Measurements from ENCODE around the gene COL18A1.
"Not testable (repeated sequence)": the region's sequence is repeated elsewhere in the genome, so short reads cannot be mapped to it uniquely, and the experiment has no call there.

The COL18A1 gene

GRCh38 chr21:45358711-45359310 is 46.2 kb upstream of the COL18A1 start:
- no peak for TF ChIP-seq CTCF (conservative IDR thresholded peaks at IDR 0.05; ENCODE audit: control insufficient read depth, insufficient read depth, low read depth, low read length)
- no peak overlapping the region for H3K4me3 ChIP-seq (ENCODE audit: control insufficient read depth, low read depth, low read length)
- no peak for DNase-seq (ENCODE audit: low read depth)

GRCh38 chr21:45359451-45360217 is 45.3 kb upstream of the COL18A1 start:
- DNase-seq (ENCODE audit: low read depth), result no peak
- TF ChIP-seq CTCF (conservative IDR thresholded peaks at IDR 0.05; ENCODE audit: control insufficient read depth, insufficient read depth, low read depth, low read length), result no peak
- H3K4me3 ChIP-seq (ENCODE audit: control insufficient read depth, low read depth, low read length), result no peak overlapping the region

GRCh38 chr21:45361033-45361997 is 43.6 kb upstream of the COL18A1 start:
- DNase-seq (ENCODE audit: low read depth), result no peak

GRCh38 chr21:45362077-45362747 is 42.8 kb upstream of the COL18A1 start:
- TF ChIP-seq CTCF (conservative IDR thresholded peaks at IDR 0.05; ENCODE audit: control insufficient read depth, insufficient read depth, low read depth, low read length), result no peak
- H3K4me3 ChIP-seq (ENCODE audit: control insufficient read depth, low read depth, low read length), result no peak overlapping the region
- no peak for DNase-seq (ENCODE audit: low read depth)

More at GRCh38 chr21:45361033-45361997, 43.6 kb upstream of the COL18A1 start:
- H3K4me3 ChIP-seq (ENCODE audit: control insufficient read depth, low read depth, low read length), result no peak overlapping the region
- no peak for TF ChIP-seq CTCF (conservative IDR thresholded peaks at IDR 0.05; ENCODE audit: control insufficient read depth, insufficient read depth, low read depth, low read length)

GRCh38 chr21:45362748-45363145 is 42.2 kb upstream of the COL18A1 start:
- DNase-seq (ENCODE audit: low read depth), result no peak
- no peak overlapping the region for H3K4me3 ChIP-seq (ENCODE audit: control insufficient read depth, low read depth, low read length)
- TF ChIP-seq CTCF (conservative IDR thresholded peaks at IDR 0.05; ENCODE audit: control insufficient read depth, insufficient read depth, low read depth, low read length), result no peak

- DNase-seq (ENCODE audit: low read depth); H3K4me3 ChIP-seq (ENCODE audit: control insufficient read depth, low read depth, low read length): not testable (repeated sequence)
These were observed 41.7 kb upstream of the COL18A1 start for GRCh38 chr21:45363272-45363671.

Data from fibroblast of mammary gland (primary cell).